Stomach (tissue), 9 donors: ENCODE results near the gene WDR5. TPM values are rescaled to one million over a fixed set of nuclear protein-coding genes. Genes with fewer than 3 reads are reported as not detected.

Source experiments
- DNase-seq, 2 donors: peaks; one replicate each; pipeline versions ENCODE4 v3.0.0 to v3.0.0-alpha.2; 2013 to 2019
- H3K27ac ChIP-seq, 5 donors: fragments of 200-600 bp in 4 of 5; sonication (generic) in 4 of 5; one replicate each; pipeline ENCODE4 v1.5.1; 2013 to 2019; ENCODE audit warnings: mild to moderate bottlenecking in 1 of 5, moderate library complexity in 1 of 5
- H3K27me3 ChIP-seq, 3 donors: fragments of 200-600 bp; sonication (generic); one replicate each; pipeline ENCODE4 v1.5.1; 2017 to 2019; ENCODE audit warnings: mixed run types in 1 of 3
- H3K36me3 ChIP-seq, 4 donors: fragments of 200-600 bp; sonication (generic); 1 replicate in 3 of 4; 2 replicates in 1 of 4; pipeline ENCODE4 v1.5.1; 2016 to 2019
- H3K4me1 ChIP-seq, 4 donors: fragments of 200-600 bp; sonication (generic); one replicate each; pipeline ENCODE4 v1.5.1; 2016 to 2019
- H3K4me3 ChIP-seq, 4 donors: fragments of 200-600 bp; sonication (generic) in 3 of 4; one replicate each; pipeline ENCODE4 v1.5.1; 2016 to 2019; ENCODE audit warnings: mild to moderate bottlenecking in 1 of 4
- H3K9me3 ChIP-seq, 4 donors: fragments of 200-600 bp; sonication (generic); one replicate each; pipeline ENCODE4 v1.5.1; 2016 to 2019
- CTCF ChIP-seq, 7 experiments: fragments of 450-650 bp in 4 of 7; fragments of 200-600 bp in 3 of 7; sonication (generic) in 3 of 7; IDR thresholded peaks; one replicate each; pipeline ENCODE4 v1.5.1; 2016 to 2019; ENCODE audit warnings: antibody characterized with exemption in 7 of 7, control low read depth in 2 of 7, mild to moderate bottlenecking in 1 of 7
- EP300 ChIP-seq: sonication (generic); formaldehyde crosslinking; IDR thresholded peaks from one replicate; pipeline ENCODE4 v1.6.1; 2017; ENCODE audit warnings: antibody characterized with exemption
- POLR2A ChIP-seq, 4 donors: fragments of 450-650 bp; IDR thresholded peaks; one replicate each; pipeline ENCODE4 v1.6.1; 2016; ENCODE audit warnings: antibody characterized with exemption in 4 of 4, control low read depth in 2 of 4, mild to moderate bottlenecking in 1 of 4, moderate library complexity in 1 of 4
- POLR2AphosphoS5 ChIP-seq, 3 donors: sonication (generic); formaldehyde crosslinking; IDR thresholded peaks; one replicate each; pipeline ENCODE4 v1.6.1; 2016; ENCODE audit warnings: antibody characterized with exemption in 3 of 3
- WGBS, 5 donors: extraction: QIAGEN DNeasy Blood & Tissue Kit in 3 of 5; methylation state at CpG; one replicate each; pipeline versions ENCODE4 v1.1.5 to v1.1.7; 2013 to 2018; 5-methylcytosine and 5-hydroxymethylcytosine counted together
- intact Hi-C: fragments of 100-400 bp; cut with DNase I; formaldehyde crosslinking; loops from one replicate; pipeline ENCODE4 v1.15.1; 2023; ENCODE audit warnings: low total_unique reads
- polyA plus RNA-seq, 3 donors: library from polyadenylated mRNA; stranded (reverse); fragments of 200-250 nt; gene quantifications; one replicate each; pipeline ENCODE4 v1.2.3, GENCODE V29; 2013
- total RNA-seq, 5 donors: library from RNA; depleted of rRNA; stranded (reverse); fragments of >200 nt; gene quantifications; one replicate each; pipeline versions ENCODE4 v1.1.0 to v1.2.3, GENCODE V29; 2014 to 2016
- donor health status: healthy with polysubstance abuse.
- donor health status: Bipolar disorder and iron deficiency.
- donor health status: healthy.

Gene WDR5
- total and polyA plus RNA-seq, 8 donors, result 2.3 to 22.3 (median 14.1) TPM

DNA sequence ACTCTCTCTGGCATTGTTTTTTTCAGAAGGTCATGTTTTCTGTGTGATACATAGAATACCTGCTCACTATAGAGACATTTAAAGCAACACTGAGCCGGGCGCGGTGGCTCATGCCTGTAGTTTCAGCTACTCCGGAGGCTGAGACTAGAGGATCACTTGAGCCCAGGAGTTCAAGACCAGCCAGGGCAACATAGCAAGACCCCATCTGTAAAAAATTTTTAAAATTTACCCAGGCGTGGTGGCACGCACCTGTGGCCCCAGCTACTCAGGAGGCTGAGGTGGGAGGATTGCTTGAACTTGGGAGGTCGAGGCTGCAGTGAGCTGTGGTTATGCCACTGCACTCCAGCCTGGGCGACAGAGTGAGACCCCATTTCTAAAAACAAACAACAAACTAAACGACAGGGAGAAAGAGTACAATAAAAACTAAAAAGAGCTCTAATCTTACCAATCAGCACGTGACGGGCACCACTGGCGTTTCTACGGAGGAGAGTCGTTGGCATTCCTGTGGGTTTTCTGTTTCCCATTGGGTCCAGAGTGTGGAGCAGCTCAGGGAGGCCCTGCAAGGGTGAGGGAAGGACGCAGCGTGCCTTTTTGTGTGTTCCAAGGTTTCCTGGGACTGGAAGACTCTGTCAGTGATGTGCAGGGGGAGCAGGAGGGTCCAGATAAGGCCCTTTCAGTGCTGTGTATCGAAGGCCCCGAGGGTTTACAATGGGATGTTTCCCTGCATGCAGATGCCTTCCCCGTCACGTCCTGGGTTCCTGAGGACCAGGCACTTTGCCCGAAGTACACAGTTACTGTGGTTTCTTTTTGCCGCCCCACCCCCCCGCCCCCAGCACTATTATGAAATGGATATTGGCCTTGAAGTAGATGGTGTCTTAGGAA is 35.7 kb downstream of the WDR5 start:
- DNase-seq, result peak in 1 of 2 donors; percentile 37
- intact Hi-C loops, result loop anchor here (2.0 to 10.0 kb wide), 2 partner anchors 163 to 271 kb away; no protein-coding TSS in a partner anchor
- Histone ChIP-seq H3K36me3 (no peaks in the 10 kb centered on the region), H3K9me3 (peaks cover 0 to 4% (median 0%) of the 10 kb centered on the region in 4 donors), H3K27ac (peak overlapping the region in 4 of 5 donors; percentile 7 to 71 (median 48)), H3K4me3 (no peak overlapping the region), H3K4me1 (peaks cover 6 to 28% (median 21%) of the 10 kb centered on the region in 4 donors), H3K27me3 (peaks cover 0 to 35% (median 13%) of the 10 kb centered on the region in 3 donors)
- 53 to 63% (median 61%) methylated on average over 23 of the region's 23 CpGs for WGBS, 5 donors
- TF ChIP-seq EP300 (no peak), CTCF (IDR thresholded peaks at IDR 0.05) (no peak), POLR2AphosphoS5 (IDR thresholded peaks at IDR 0.05) (no peak), POLR2A (IDR thresholded peaks at IDR 0.05) (no peak)

DNA sequence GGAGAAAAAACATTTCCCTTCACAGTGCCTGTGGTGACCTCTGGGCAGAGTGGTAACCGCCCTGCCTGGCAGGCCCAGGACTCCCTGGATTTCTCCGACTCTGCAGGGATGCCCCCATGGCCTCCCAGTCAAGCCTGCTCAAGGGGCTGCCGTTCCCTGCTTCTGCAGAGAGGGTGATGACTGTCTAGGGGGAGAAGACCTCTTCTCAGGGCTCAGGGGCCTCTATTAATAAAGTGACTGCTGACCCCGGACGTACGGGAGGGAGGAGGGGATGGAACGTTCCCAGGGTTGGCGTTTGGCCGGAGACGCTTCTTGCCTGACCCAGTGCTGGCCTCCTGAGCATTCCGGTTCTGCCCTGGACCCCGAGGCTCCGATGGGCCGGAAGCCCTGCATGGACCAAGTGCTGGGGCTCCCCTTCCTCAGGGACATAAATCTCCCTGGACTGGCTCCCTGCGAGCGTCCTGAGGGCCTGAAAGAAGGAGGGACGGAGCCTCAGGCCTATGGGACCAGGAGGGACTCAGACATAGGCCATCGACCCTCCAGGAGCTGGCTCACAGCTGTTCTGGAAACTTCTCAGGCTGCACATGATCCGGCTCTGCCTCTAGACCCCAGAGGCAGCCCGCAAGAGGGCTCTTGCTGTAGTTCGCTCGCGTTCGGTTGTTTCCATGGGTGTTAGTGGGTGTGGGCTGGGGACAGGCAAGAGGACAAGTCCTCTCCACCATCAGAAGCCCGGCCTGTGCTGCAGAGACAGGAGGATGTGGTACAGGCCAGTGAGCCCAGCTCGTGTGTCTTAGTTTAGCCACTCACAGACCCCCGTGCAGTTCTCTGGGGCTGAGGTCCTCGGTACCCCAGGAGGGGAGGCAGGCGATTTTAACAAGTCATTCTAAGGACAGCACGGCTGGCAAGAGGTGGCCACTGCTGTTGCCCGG is 36.6 kb downstream of the WDR5 start:
- no peak for DNase-seq
- WGBS, 5 donors, result 68 to 86% (median 84%) methylated on average over 22 to 31 of the region's 31 CpGs
- Histone ChIP-seq H3K27me3 (peaks cover 0 to 39% (median 14%) of the 10 kb centered on the region in 3 donors), H3K36me3 (no peaks in the 10 kb centered on the region), H3K9me3 (peaks cover 0 to 4% (median 0%) of the 10 kb centered on the region in 4 donors), H3K27ac (peak overlapping the region in 3 of 5 donors; percentile 46 to 70 (median 51)), H3K4me3 (no peak overlapping the region), H3K4me1 (peaks cover 6 to 30% (median 21%) of the 10 kb centered on the region in 4 donors)
- intact Hi-C loops, result loop anchor here (10.0 kb wide), 1 partner anchor 162 kb away; no protein-coding TSS in a partner anchor
- no peak for TF ChIP-seq POLR2A (IDR thresholded peaks at IDR 0.05)
- TF ChIP-seq CTCF (IDR thresholded peaks at IDR 0.05), result no peak
- TF ChIP-seq EP300, result no peak
- no peak for TF ChIP-seq POLR2AphosphoS5 (IDR thresholded peaks at IDR 0.05)

- peak overlapping the region in 1 of 5 donors; percentile 70 for H3K27ac ChIP-seq
- WGBS, 5 donors, result 89 to 91% (median 90%) methylated on average over 27 to 46 of the region's 46 CpGs
- no peak for DNase-seq
- TF ChIP-seq EP300, result no peak
- H3K4me1 ChIP-seq, result peaks cover 9 to 34% (median 23%) of the 10 kb centered on the region in 4 donors
- H3K4me3 ChIP-seq, result no peak overlapping the region
- no peaks in the 10 kb centered on the region for H3K36me3 ChIP-seq
- intact Hi-C loops, result loop anchor here (10.0 kb wide), 1 partner anchor 161 kb away; no protein-coding TSS in a partner anchor
- peaks cover 0 to 4% (median 0%) of the 10 kb centered on the region in 4 donors for H3K9me3 ChIP-seq
- peaks cover 0 to 48% (median 21%) of the 10 kb centered on the region in 3 donors for H3K27me3 ChIP-seq
Observed at GRCh38 chr9:134173127-134174072, 37.5 kb downstream of the WDR5 start.

DNA sequence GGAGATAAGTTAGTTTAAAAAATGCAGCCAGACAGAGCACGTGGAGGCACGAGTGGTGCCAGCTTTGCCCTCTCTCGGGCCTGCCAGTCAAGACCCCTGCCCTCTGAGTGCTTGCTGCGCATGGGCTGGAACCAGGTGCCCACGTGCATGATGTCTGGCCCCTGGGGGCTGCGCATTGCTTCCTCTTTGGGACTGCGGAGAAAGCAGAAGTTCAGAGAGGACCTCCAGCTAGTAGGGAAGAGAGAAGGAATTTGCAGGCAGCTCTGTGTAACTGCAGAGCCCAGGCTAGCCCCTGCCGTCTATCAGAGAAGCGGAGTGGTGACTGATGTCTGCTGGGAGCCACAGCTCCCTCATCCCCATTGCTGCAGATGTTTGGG is 38.2 kb downstream of the WDR5 start:
- intact Hi-C loops, result loop anchor here (10.0 kb wide), 1 partner anchor 161 kb away; no protein-coding TSS in a partner anchor
- H3K4me1 ChIP-seq, result peaks cover 15 to 38% (median 27%) of the 10 kb centered on the region in 4 donors
- H3K27ac ChIP-seq, result no peak overlapping the region
- no peaks in the 10 kb centered on the region for H3K36me3 ChIP-seq
- TF ChIP-seq POLR2A (IDR thresholded peaks at IDR 0.05), result no peak
- TF ChIP-seq EP300, result no peak
- TF ChIP-seq CTCF (IDR thresholded peaks at IDR 0.05), result no peak
- TF ChIP-seq POLR2AphosphoS5 (IDR thresholded peaks at IDR 0.05), result no peak
- WGBS, 5 donors, result 57 to 100% (median 66%) methylated on average over 1 to 9 of the region's 9 CpGs
- H3K9me3 ChIP-seq, result no peaks in the 10 kb centered on the region
- no peak overlapping the region for H3K4me3 ChIP-seq
- DNase-seq, result peak in 1 of 2 donors; percentile 41
- peaks cover 0 to 55% (median 24%) of the 10 kb centered on the region in 3 donors for H3K27me3 ChIP-seq
